Measurements from ENCODE around the gene GALNT5.
"Not testable (repeated sequence)": the region's sequence is repeated elsewhere in the genome, so short reads cannot be mapped to it uniquely, and the experiment has no call there.

Gene GALNT5

GRCh38 chr2:157339965-157340655 is 82.6 kb downstream of the GALNT5 start:
- DNase-seq = no peak
- in situ Hi-C loops (cut with HindIII; ENCODE audit: low pct_ligation_motif_present, low pct_unique_long_range_greater_than_20kb, low sequenced_read_pairs) = no loop called here

- in situ Hi-C loops (cut with HindIII; ENCODE audit: low pct_ligation_motif_present, low pct_unique_long_range_greater_than_20kb, low sequenced_read_pairs); DNase-seq: not testable (repeated sequence)
Observed at GRCh38 chr2:157341381-157341780, 83.9 kb downstream of the GALNT5 start.

- no peak for DNase-seq
- in situ Hi-C loops (cut with HindIII; ENCODE audit: low pct_ligation_motif_present, low pct_unique_long_range_greater_than_20kb, low sequenced_read_pairs) = no loop called here
Observed at GRCh38 chr2:157345647-157346389, 88.3 kb downstream of the GALNT5 start.

GRCh38 chr2:157348291-157348921 is 90.9 kb downstream of the GALNT5 start:
- in situ Hi-C loops (cut with HindIII; ENCODE audit: low pct_ligation_motif_present, low pct_unique_long_range_greater_than_20kb, low sequenced_read_pairs) = no loop called here
- no peak for DNase-seq

- DNase-seq = no peak
- in situ Hi-C loops (cut with HindIII; ENCODE audit: low pct_ligation_motif_present, low pct_unique_long_range_greater_than_20kb, low sequenced_read_pairs) = no loop called here
Observed at GRCh38 chr2:157349949-157350515, 92.5 kb downstream of the GALNT5 start.

- peak; percentile 4 for DNase-seq
- in situ Hi-C loops (cut with HindIII; ENCODE audit: low pct_ligation_motif_present, low pct_unique_long_range_greater_than_20kb, low sequenced_read_pairs) = no loop called here
Observed at GRCh38 chr2:157355618-157356017, 98.1 kb downstream of the GALNT5 start.

GRCh38 chr2:157359628-157360027 is 102.1 kb downstream of the GALNT5 start:
- in situ Hi-C loops (cut with HindIII; ENCODE audit: low pct_ligation_motif_present, low pct_unique_long_range_greater_than_20kb, low sequenced_read_pairs) = no loop called here
- no peak for DNase-seq

- in situ Hi-C loops (cut with HindIII; ENCODE audit: low pct_ligation_motif_present, low pct_unique_long_range_greater_than_20kb, low sequenced_read_pairs) = no loop called here
- no peak for DNase-seq
Observed at GRCh38 chr2:157361526-157361925, 104.0 kb downstream of the GALNT5 start.

GRCh38 chr2:157362627-157363026 is 105.1 kb downstream of the GALNT5 start:
- in situ Hi-C loops (cut with HindIII; ENCODE audit: low pct_ligation_motif_present, low pct_unique_long_range_greater_than_20kb, low sequenced_read_pairs) = no loop called here
- DNase-seq = no peak

- DNase-seq = no peak
- in situ Hi-C loops (cut with HindIII; ENCODE audit: low pct_ligation_motif_present, low pct_unique_long_range_greater_than_20kb, low sequenced_read_pairs) = no loop called here
Observed at GRCh38 chr2:157363612-157364101, 106.2 kb downstream of the GALNT5 start.
